ENCODE results near the gene PRR12.

Gene PRR12

GRCh38 chr19:49651029-49651819 is 60.2 kb downstream of the PRR12 start:
- no peak for DNase-seq

DNA sequence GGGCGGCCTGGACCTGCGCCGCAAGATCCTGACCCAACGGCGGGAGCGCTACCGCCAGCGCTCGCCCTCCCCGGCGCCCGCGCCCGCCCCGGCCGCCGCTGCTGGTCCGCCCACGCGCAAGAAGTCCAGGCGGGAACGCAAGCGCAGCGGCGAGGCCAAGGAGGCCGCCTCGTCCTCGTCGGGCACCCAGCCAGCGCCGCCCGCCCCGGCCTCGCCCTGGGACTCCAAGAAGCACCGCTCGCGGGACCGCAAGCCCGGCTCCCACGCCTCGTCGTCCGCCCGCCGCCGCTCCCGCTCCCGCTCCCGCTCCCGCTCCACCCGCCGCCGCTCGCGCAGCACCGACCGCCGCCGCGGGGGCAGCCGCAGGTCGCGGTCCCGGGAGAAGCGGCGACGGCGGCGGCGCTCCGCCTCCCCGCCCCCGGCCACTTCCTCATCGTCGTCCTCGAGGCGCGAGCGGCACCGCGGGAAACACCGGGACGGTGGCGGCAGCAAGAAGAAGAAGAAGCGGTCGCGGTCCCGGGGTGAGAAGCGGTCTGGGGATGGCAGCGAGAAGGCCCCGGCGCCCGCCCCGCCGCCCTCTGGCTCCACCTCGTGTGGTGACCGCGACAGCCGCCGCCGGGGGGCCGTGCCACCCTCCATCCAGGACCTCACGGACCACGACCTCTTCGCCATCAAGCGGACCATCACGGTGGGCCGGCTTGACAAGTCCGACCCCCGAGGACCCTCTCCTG is 61.0 kb downstream of the PRR12 start:
- DNase-seq = no peak

- no peak for DNase-seq
These were observed 61.8 kb downstream of the PRR12 start for GRCh38 chr19:49652551-49653465.

DNA sequence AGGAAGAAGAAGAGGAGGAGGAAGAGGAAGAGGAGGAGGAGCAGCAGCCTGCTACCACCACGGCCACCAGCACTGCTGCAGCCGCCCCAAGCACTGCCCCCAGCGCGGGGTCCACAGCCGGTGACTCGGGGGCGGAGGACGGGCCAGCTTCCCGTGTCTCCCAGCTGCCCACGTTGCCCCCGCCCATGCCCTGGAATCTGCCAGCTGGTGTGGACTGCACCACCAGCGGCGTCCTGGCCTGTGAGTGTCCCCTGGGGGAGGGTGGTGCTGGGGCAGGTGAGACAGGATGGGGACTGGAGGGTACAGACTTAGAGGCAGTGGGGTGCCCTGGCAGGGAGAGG is 62.5 kb downstream of the PRR12 start:
- no peak for DNase-seq

GRCh38 chr19:49654581-49654980 is 63.6 kb downstream of the PRR12 start:
- no peak for DNase-seq

- no peak for DNase-seq
These were observed 64.8 kb downstream of the PRR12 start for GRCh38 chr19:49655570-49656455.

- no peak for DNase-seq
These were observed 65.6 kb downstream of the PRR12 start for GRCh38 chr19:49656456-49657109.

DNA sequence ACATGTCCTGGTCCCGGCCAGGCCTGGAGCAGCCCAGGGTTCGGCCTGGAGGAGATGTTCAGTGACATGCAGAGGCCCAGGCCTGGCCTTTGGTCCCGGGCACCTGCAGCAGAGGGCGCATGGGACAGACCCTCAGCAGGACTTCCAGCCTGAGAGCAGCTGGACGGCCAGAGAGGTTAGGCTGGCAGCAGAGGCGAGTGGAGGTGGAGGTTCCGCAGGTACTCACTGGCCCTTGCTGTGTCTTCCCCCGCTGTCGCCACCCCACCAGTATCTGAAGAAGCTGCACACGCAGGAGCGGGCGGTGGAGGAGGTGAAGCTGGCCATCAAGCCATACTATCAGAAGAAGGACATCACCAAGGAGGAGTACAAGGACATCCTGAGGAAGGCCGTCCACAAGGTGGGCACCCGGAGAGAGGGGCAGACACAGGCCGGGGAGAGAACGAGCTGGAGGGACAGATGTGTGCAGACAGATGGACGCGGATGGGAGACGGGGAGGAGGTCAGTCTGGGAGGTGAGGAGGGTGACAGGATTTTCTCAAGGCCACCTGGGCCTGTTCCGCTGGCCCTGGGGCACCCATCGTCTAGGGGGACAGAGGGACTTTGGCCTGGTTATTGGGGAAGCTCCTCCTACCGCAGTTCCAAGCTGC is 66.6 kb downstream of the PRR12 start:
- no peak for DNase-seq

- no peak for DNase-seq
These were observed 67.1 kb downstream of the PRR12 start for GRCh38 chr19:49658139-49658517.

- no peak for DNase-seq
These were observed 67.8 kb downstream of the PRR12 start for GRCh38 chr19:49658566-49659442.

- no peak for DNase-seq
These were observed 69.5 kb downstream of the PRR12 start for GRCh38 chr19:49660338-49660961.

GRCh38 chr19:49662011-49662410 is 71.0 kb downstream of the PRR12 start:
- DNase-seq = no peak

DNA sequence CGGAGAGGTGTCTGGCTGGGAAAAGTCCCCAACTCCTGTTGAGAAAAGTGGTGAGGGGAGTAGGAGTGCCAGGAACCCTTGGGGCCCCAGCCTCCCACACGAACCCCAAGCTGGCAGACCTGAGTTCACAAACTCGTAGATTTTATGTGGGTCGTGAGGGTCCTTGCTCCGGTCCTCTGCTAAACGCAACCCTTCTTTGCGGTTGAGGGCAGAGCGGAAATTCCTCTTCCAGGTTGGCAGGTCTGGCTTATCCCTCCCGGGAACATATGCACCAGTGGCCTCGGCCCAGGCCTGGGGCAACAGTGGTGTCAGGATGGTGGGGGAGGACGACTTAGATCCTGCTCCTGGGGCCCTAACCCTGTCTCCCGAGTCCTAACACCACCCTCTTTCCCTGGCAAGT is 72.2 kb downstream of the PRR12 start:
- no peak for DNase-seq

DNA sequence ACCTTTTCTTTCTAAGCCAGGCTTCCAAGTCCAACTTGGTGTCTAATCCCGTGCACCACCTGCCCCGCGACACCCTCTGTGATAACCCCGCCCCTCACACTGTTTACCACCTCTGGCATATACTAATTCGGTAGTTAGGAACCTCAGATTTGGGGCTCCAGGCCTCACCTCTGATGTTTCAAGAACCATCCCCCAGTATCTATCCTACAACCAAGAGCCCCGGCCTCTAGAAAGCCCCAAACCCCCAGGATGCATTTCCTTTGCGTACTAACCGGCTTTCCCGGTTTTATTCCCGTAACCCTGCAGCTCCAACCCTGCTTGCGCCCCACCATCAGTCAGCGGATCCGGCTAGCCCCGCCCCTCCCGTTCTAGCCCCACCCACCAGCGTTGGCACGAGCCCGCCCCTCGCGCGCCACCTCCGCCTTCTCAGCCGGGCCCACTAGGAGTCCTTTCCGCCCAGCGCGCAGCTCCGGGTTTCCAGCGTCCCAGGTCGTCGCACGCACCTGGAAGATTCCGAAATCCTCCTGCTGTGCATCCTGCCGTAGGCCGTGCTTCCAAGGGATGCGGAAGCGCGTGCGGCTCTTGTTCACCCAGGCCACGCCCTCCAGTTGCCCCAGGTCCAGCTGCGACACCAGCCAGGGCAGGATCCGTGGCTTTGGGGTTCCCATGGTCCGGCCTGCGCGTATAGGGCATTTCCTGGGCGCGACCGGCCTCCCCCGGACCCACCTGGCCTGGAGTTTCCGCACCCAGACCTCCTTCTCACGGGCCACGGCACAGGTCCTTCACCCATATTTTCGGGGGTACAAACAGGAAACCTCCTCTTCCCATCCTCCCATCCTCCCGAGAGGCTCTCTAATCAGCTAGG is 73.4 kb downstream of the PRR12 start:
- DNase-seq = peak; percentile 83

- DNase-seq = no peak
These were observed 74.0 kb downstream of the PRR12 start for GRCh38 chr19:49665036-49665350.

- DNase-seq = peak; percentile 86
These were observed 74.6 kb downstream of the PRR12 start, which contains the start of the genes BCL2L12 and IRF3 for GRCh38 chr19:49665351-49666119. Gene BCL2L12 (plus strand): TSS chr19:49665933. CDS start chr19:49666693, 760 bp downstream. Gene IRF3 (minus strand): TSS chr19:49665857. CDS start chr19:49664838, 1,019 bp downstream.

GRCh38 chr19:49666120-49666444 is 75.1 kb downstream of the PRR12 start:
- no peak for DNase-seq

GRCh38 chr19:49667473-49667872 is 76.5 kb downstream of the PRR12 start:
- no peak for DNase-seq

Data from DMS153 (cell line).